H1 (cell line): ENCODE data around the gene CD7. TPM values are rescaled to one million over a fixed set of nuclear protein-coding genes. Genes with fewer than 3 reads are reported as not detected.

Source experiments
- CTCF ChIA-PET: fragments of 300-600 bp; sonication (Branson Sonifier 250); formaldehyde crosslinking; loops from one replicate; lab custom pipeline; 2021; ENCODE audit not compliant: partially characterized antibody; lab: Charles Lee
- POLR2A ChIA-PET: fragments of 300-600 bp; sonication (Branson Sonifier 250); formaldehyde crosslinking; loops from one replicate; lab custom pipeline; 2021; ENCODE audit warnings: inconsistent platforms; ENCODE audit not compliant: partially characterized antibody; lab: Charles Lee
- DNase-seq, 2 experiments: peaks; one replicate each; pipeline versions ENCODE4 v3.0.0 to v3.0.0-alpha.2; 2010 to 2022; ENCODE audit warnings: low spot score in 2 of 2, low read depth in 1 of 2, mixed read lengths in 1 of 2
- FAIRE-seq: peaks from 2 replicates; lab custom pipeline; 2011; peaks lifted over from hg19 to GRCh38; lab: Jason Lieb, UNC
- H2AFZ ChIP-seq: 2 replicates; pipeline ENCODE4 v1.8.1; 2012; ENCODE audit warnings: low read length, inconsistent platforms
- H2AK5ac ChIP-seq: 2 replicates; pipeline ENCODE4 v1.6.1; 2013; ENCODE audit warnings: low read depth, low read length
- H2BK120ac ChIP-seq: replicated peaks from 2 replicates; pipeline ENCODE3; 2013; ENCODE audit warnings: low read depth, low read length, inconsistent platforms
- H2BK12ac ChIP-seq: 2 replicates; pipeline ENCODE4 v1.6.1; 2013; ENCODE audit warnings: low read depth, low read length
- H2BK15ac ChIP-seq: 2 replicates; pipeline ENCODE4 v1.6.1; 2013; ENCODE audit warnings: low read length
- H2BK20ac ChIP-seq: 2 replicates; pipeline ENCODE4 v1.6.1; 2013; ENCODE audit warnings: low read length
- H2BK5ac ChIP-seq: 2 replicates; pipeline ENCODE4 v1.6.1; 2013; ENCODE audit warnings: low read depth, low read length
- H3K14ac ChIP-seq: 2 replicates; pipeline ENCODE4 v1.6.1; 2013; ENCODE audit warnings: inconsistent platforms; ENCODE audit not compliant: insufficient read length
- H3K18ac ChIP-seq: 2 replicates; pipeline ENCODE4 v1.6.1; 2013; ENCODE audit warnings: low read length; ENCODE audit errors: extremely low read depth
- H3K23ac ChIP-seq: 2 replicates; pipeline ENCODE4 v1.6.1; 2013; ENCODE audit warnings: inconsistent platforms; ENCODE audit not compliant: insufficient read length
- H3K23me2 ChIP-seq: 2 replicates; pipeline ENCODE4 v1.6.1; 2013; ENCODE audit warnings: low read depth, low read length
- H3K27ac ChIP-seq: 2 replicates; pipeline ENCODE4 v1.6.1; 2011; ENCODE audit warnings: low read depth, low read length, inconsistent platforms
- H3K27me3 ChIP-seq, 4 experiments: replicated peaks in 1 of 4; 1 replicate in 1 of 4; 2 replicates in 3 of 4; pipeline versions ENCODE4 v1.6.1 to v1.8.1; 2011 to 2013; ENCODE audit warnings: low read length in 3 of 4, mild to moderate bottlenecking in 3 of 4, inconsistent platforms in 2 of 4, mixed read lengths in 2 of 4, moderate library complexity in 1 of 4; ENCODE audit not compliant: control insufficient read depth in 3 of 4, insufficient read depth in 3 of 4; ENCODE audit errors: extremely low read depth in 1 of 4
- H3K36me3 ChIP-seq, 4 experiments: 2 replicates each; pipeline versions ENCODE4 v1.6.1 to v1.8.1; 2011 to 2013; ENCODE audit warnings: mild to moderate bottlenecking in 4 of 4, low read length in 3 of 4, moderate library complexity in 2 of 4, control low read depth in 1 of 4, inconsistent platforms in 1 of 4; ENCODE audit not compliant: insufficient read depth in 4 of 4, control insufficient read depth in 2 of 4
- H3K4ac ChIP-seq: replicated peaks from 2 replicates; pipeline ENCODE3; 2013; ENCODE audit warnings: low read length, low read depth, mixed read lengths, inconsistent platforms; ENCODE audit not compliant: insufficient read length
- H3K4me1 ChIP-seq, 4 experiments: replicated peaks in 1 of 4; 1 replicate in 1 of 4; 2 replicates in 3 of 4; pipeline versions ENCODE4 v1.6.1 to v1.8.1; 2011 to 2013; ENCODE audit warnings: low read length in 3 of 4, inconsistent platforms in 2 of 4, mixed read lengths in 1 of 4; ENCODE audit not compliant: insufficient read depth in 4 of 4, control insufficient read depth in 3 of 4
- H3K4me2 ChIP-seq, 2 experiments: 2 replicates each; pipeline versions ENCODE4 v1.6.1 to v1.8.1; 2011 to 2013; ENCODE audit warnings: low read depth in 2 of 2, low read length in 2 of 2, control low read depth in 1 of 2, inconsistent platforms in 1 of 2, mild to moderate bottlenecking in 1 of 2; ENCODE audit not compliant: insufficient read depth in 1 of 2
- H3K4me3 ChIP-seq, 4 experiments: fragments of 200-600, 300-600 bp in 1 of 4; sonication (generic), shearing (Covaris generic), sonication (Bioruptor Twin) in 1 of 4; 2 replicates each; pipeline versions ENCODE4 v1.5.1 to v1.8.1; 2011 to 2016; ENCODE audit warnings: low read length in 4 of 4, low read depth in 3 of 4, control low read depth in 2 of 4, inconsistent platforms in 2 of 4, mild to moderate bottlenecking in 2 of 4, mixed read lengths in 1 of 4, moderate library complexity in 1 of 4; ENCODE audit not compliant: insufficient read depth in 2 of 4; ENCODE audit errors: extremely low read depth in 1 of 4
- H3K56ac ChIP-seq: replicated peaks from 2 replicates; pipeline ENCODE3; 2013; ENCODE audit warnings: low read depth, mild to moderate bottlenecking, mixed read lengths, low read length, inconsistent platforms; ENCODE audit not compliant: insufficient read length
- H3K79me1 ChIP-seq: 2 replicates; pipeline ENCODE4 v1.6.1; 2013; ENCODE audit warnings: low read depth, low read length, control low read depth
- H3K79me2 ChIP-seq, 2 experiments: 2 replicates each; pipeline versions ENCODE4 v1.6.1 to v1.8.1; 2012 to 2013; ENCODE audit warnings: low read length in 2 of 2, mild to moderate bottlenecking in 2 of 2, inconsistent platforms in 1 of 2; ENCODE audit not compliant: insufficient read depth in 2 of 2, control insufficient read depth in 1 of 2
- H3K9ac ChIP-seq, 4 experiments: replicated peaks in 1 of 4; 1 replicate in 1 of 4; 2 replicates in 3 of 4; pipeline versions ENCODE4 v1.6.1 to v1.8.1; 2011 to 2013; ENCODE audit warnings: low read depth in 3 of 4, low read length in 3 of 4, control low read depth in 2 of 4, mild to moderate bottlenecking in 2 of 4, moderate library complexity in 2 of 4, inconsistent platforms in 1 of 4; ENCODE audit errors: extremely low read depth in 1 of 4
- H3K9me3 ChIP-seq, 2 experiments: 2 replicates each; pipeline versions ENCODE4 v1.6.1 to v1.8.1; 2012 to 2013; ENCODE audit warnings: mild to moderate bottlenecking in 2 of 2, moderate library complexity in 2 of 2, control low read depth in 1 of 2, inconsistent platforms in 1 of 2, low read depth in 1 of 2, low read length in 1 of 2, mixed read lengths in 1 of 2; ENCODE audit not compliant: insufficient read depth in 2 of 2
- H4K20me1 ChIP-seq, 2 experiments: replicated peaks in 1 of 2; 2 replicates each; pipeline versions ENCODE3 to v1.8.1; 2011 to 2013; ENCODE audit warnings: inconsistent platforms in 2 of 2, low read length in 2 of 2, mild to moderate bottlenecking in 1 of 2; ENCODE audit not compliant: insufficient read depth in 2 of 2, control insufficient read depth in 1 of 2
- H4K5ac ChIP-seq: 2 replicates; pipeline ENCODE4 v1.6.1; 2013; ENCODE audit warnings: low read length, low read depth, mixed read lengths, inconsistent platforms; ENCODE audit not compliant: insufficient read length
- H4K8ac ChIP-seq: 2 replicates; pipeline ENCODE4 v1.8.0; 2013; ENCODE audit warnings: mild to moderate bottlenecking, moderate library complexity, low read length, inconsistent platforms; ENCODE audit not compliant: insufficient read depth; ENCODE audit errors: extremely low read depth
- H4K91ac ChIP-seq: replicated peaks from 2 replicates; pipeline ENCODE3; 2013; ENCODE audit warnings: low read length, mixed read lengths, inconsistent platforms; ENCODE audit not compliant: insufficient read length
- BCL11A ChIP-seq, 2 experiments: IDR thresholded peaks; one replicate each; pipeline ENCODE4 v1.6.1; 2011; ENCODE audit warnings: low read depth in 2 of 2, low read length in 2 of 2, mild to moderate bottlenecking in 2 of 2
- CBX5 ChIP-seq: fragments of 300-800, 300-1000 bp; sonication (generic); IDR thresholded peaks from 2 replicates; pipeline ENCODE4 v1.7.1; 2016; ENCODE audit warnings: antibody characterized with exemption, low read length, low read depth
- HDAC6 ChIP-seq: IDR thresholded peaks from one replicate; pipeline ENCODE4 v1.7.1; 2012; ENCODE audit warnings: low read depth, mild to moderate bottlenecking, inconsistent platforms, low read length, moderate library complexity
- KDM5A ChIP-seq: fragments of 200-600 bp; IDR thresholded peaks from 2 replicates; pipeline ENCODE4 v1.7.1; 2012; ENCODE audit warnings: mild to moderate bottlenecking, low read length, inconsistent platforms, mixed read lengths
- RAD21 ChIP-seq, 2 experiments: IDR thresholded peaks in 1 of 2; conservative IDR thresholded peaks in 1 of 2; 2 replicates each; pipeline ENCODE4 v1.6.1; 2011; ENCODE audit warnings: low read depth in 2 of 2, low read length in 2 of 2, improper control_type of control experiment in 1 of 2, inconsistent platforms in 1 of 2, mild to moderate bottlenecking in 1 of 2, moderate library complexity in 1 of 2
- SIRT6 ChIP-seq: IDR thresholded peaks from one replicate; pipeline ENCODE4 v1.7.1; 2012; ENCODE audit warnings: low read length, inconsistent platforms
- TCF12 ChIP-seq: IDR thresholded peaks from 2 replicates; pipeline ENCODE4 v1.6.1; 2011; ENCODE audit warnings: low read depth, mild to moderate bottlenecking, low read length
- WGBS, 2 experiments: shearing (Covaris generic) in 1 of 2; methylation state at CpG; one replicate each; pipeline versions ENCODE4 v1.1.6 to v1.1.7; 2013 to 2015; ENCODE audit warnings: low lambda C conversion rate in 2 of 2, mixed read lengths in 2 of 2, inconsistent platforms in 1 of 2, low coverage in 1 of 2, missing lambda C conversion rate in 1 of 2; ENCODE audit not compliant: insufficient replicate concordance in 2 of 2, insufficient coverage in 1 of 2, insufficient read length in 1 of 2; ENCODE audit errors: extremely low coverage in 1 of 2, missing lambda C conversion rate in 1 of 2; 5-methylcytosine and 5-hydroxymethylcytosine counted together
- polyA plus RNA-seq, 7 experiments: library from polyadenylated mRNA; depleted of rRNA in 3 of 7; stranded (reverse) in 5 of 7; unstranded in 2 of 7; fragments of >200 nt in 5 of 7; fragments of 200-250 nt in 2 of 7; gene quantifications; 1 replicate in 5 of 7; 2 replicates in 1 of 7; 4 replicates in 1 of 7; pipeline versions ENCODE4 v1.2.1 to v1.2.3, GENCODE V29; 2011 to 2013; ENCODE audit warnings: missing spikeins in 2 of 7, mixed read lengths in 2 of 7
- total RNA-seq: library from RNA; stranded (reverse); fragmentation: NEBNext Ultra II Directional; extraction: Animal tissue kit (Norgen Biotek cat#: 25700); gene quantifications from 2 replicates; pipeline ENCODE4 v1.2.1, GENCODE V29; 2021
- TF ChIP-seq, protein P1 (sequence below): IDR thresholded peaks from 2 replicates; pipeline ENCODE4 v1.6.1; 2011; ENCODE audit warnings: low read depth, mild to moderate bottlenecking, low read length; ENCODE audit not compliant: insufficient read depth

CD7 gene
- total and polyA plus RNA-seq, 2 of the 8 experiments (the other 6 are each of a cell fraction or from before 2014, with no cell fraction given) = 0.83 to 0.86 TPM

DNA sequence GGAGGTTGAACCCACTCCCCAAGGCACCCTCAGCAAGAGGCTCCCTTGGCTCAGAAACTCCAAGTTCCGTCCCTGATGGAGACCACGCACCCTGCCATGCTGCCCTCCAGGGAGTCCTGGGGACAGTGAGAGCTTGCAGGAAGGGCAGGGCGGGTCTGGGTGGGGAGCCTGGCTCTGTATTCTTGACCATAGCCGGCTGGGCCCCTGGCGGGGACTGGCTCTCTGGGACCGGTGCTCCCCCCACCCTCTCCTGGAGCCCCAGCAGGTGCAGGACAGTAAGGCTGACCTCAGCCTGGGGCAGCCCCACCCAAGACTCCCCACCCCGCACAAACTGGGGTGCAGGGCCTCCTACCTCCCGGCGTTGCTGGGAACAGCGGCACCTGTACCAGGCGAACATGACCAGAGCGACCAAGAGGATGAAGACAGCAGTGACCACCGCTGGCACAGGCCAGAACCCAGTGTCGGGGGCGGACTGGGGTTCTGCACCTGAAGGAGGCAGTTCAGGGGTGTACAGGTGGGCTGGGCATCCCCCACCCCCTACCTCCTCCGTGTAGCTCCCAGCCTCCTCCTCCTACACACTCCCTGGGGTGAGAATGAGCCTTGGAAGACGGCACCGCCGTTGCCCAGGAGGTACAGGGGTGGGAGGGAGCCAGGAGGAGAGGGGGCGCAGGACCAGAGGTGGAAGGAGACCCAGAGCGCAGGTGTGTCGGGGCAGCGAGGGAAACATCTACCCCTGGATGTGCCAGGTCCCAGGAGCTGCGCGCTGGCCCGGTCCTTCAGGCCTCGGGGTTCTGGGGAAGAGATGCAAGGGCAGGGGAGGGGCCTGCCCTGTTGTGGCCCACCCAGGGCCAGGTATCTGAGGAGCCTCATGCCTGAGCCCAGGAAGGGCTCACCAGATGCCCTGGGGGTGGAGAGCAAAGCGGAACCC is 5.4 kb upstream of the CD7 start:
- Histone ChIP-seq H3K4ac (no peak overlapping the region), H3K56ac (no peak overlapping the region), H3K23me2 (no peaks in the 10 kb centered on the region; the same call in 1 of the 2 replicates), H2BK12ac (no peak overlapping the region), H3K18ac (no peak overlapping the region), H3K4me1 (peaks cover 0 to 12% (median 9%) of the 10 kb centered on the region in 4 experiments; a peak in 6 of 7 replicates), H4K8ac (no peak overlapping the region), H3K36me3 (no peaks in the 10 kb centered on the region), H3K27ac (no peak overlapping the region), H2AFZ (no peak overlapping the region), H3K23ac (no peak overlapping the region), H2BK120ac (no peak overlapping the region), H3K79me1 (no peaks in the 10 kb centered on the region), H3K4me2 (no peak overlapping the region), H4K5ac (no peak overlapping the region), H2BK5ac (no peak overlapping the region), H2AK5ac (no peak overlapping the region), H3K4me3 (no peak overlapping the region), H3K79me2 (no peaks in the 10 kb centered on the region), H2BK20ac (no peak overlapping the region), H2BK15ac (no peak overlapping the region), H3K27me3 (no peaks in the 10 kb centered on the region; a peak in 2 of 7 replicates), H3K9me3 (peaks cover 0 to 14% of the 10 kb centered on the region in 2 experiments; a peak in 1 of 4 replicates), H4K20me1 (peaks cover 0 to 14% of the 10 kb centered on the region in 2 experiments), H3K14ac (no peak overlapping the region), H3K9ac (no peak overlapping the region), H4K91ac (no peak overlapping the region)
- DNase-seq = no peak
- FAIRE-seq = no peak
- POLR2A ChIA-PET = interaction anchor here (1.2 kb wide), 1 partner anchor 11 kb away, joined by 3 read pairs; no protein-coding TSS in a partner anchor
- 88% methylated on average over 12 of the region's 28 CpGs; no CpG with 5 or more reads in 1 of the 2 experiments for WGBS, 2 experiments
- CTCF ChIA-PET = interaction anchor here (0.5 to 4.7 kb wide), 13 partner anchors 8 to 77 kb away, joined by 3 to 32 read pairs (median 5); partner anchors contain the start of gene SECTM1
- no peak for TF ChIP-seq TCF12
- no peak for TF ChIP-seq CBX5
- no peak for TF ChIP-seq RAD21 (IDR thresholded peaks at IDR 0.05 in 1 of 2, conservative IDR thresholded peaks at IDR 0.05 in 1 of 2; ENCODE audit: low read depth in 2 of 2, low read length in 2 of 2)
- no peak for TF ChIP-seq KDM5A
- no peak for TF ChIP-seq SIRT6
- TF ChIP-seq BCL11A (IDR thresholded peaks at IDR 0.05; ENCODE audit: low read depth in 2 of 2, low read length in 2 of 2) = no peak
- TF ChIP-seq HDAC6 = no peak
- TF ChIP-seq, protein P1, sequence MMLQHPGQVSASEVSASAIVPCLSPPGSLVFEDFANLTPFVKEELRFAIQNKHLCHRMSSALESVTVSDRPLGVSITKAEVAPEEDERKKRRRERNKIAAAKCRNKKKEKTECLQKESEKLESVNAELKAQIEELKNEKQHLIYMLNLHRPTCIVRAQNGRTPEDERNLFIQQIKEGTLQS = no peak
